Spinal cord (tissue), 10 donors: ENCODE results near the gene AASDH. TPM values are rescaled to one million over a fixed set of nuclear protein-coding genes. Genes with fewer than 3 reads are reported as not detected.

Experiments
- DNase-seq, 6 donors: peaks; one replicate each; pipeline versions ENCODE4 v3.0.0 to v3.0.0-alpha.2; 2013 to 2015; ENCODE audit warnings: low spot score in 6 of 6, low read depth in 4 of 6
- H3K27ac ChIP-seq: one replicate; pipeline ENCODE4 v1.5.1; 2013; ENCODE audit warnings: low read depth, low read length, control low read depth
- H3K27me3 ChIP-seq: one replicate; pipeline ENCODE4 v1.6.1; 2013; ENCODE audit warnings: low read length; ENCODE audit not compliant: control insufficient read depth, insufficient read depth
- H3K36me3 ChIP-seq: one replicate; pipeline ENCODE4 v1.6.1; 2013; ENCODE audit warnings: low read length; ENCODE audit not compliant: control insufficient read depth, insufficient read depth
- H3K4me1 ChIP-seq: one replicate; pipeline ENCODE4 v1.6.1; 2013; ENCODE audit warnings: low read length; ENCODE audit not compliant: control insufficient read depth, insufficient read depth
- H3K4me3 ChIP-seq: one replicate; pipeline ENCODE4 v1.5.1; 2013; ENCODE audit warnings: low read depth, low read length, control low read depth
- H3K9me3 ChIP-seq: one replicate; pipeline ENCODE4 v1.6.1; 2013; ENCODE audit warnings: low read length; ENCODE audit not compliant: control insufficient read depth, insufficient read depth
- WGBS: methylation state at CpG from one replicate; pipeline ENCODE4 v1.1.5; 2013; ENCODE audit warnings: missing lambda C conversion rate; ENCODE audit not compliant: insufficient coverage; 5-methylcytosine and 5-hydroxymethylcytosine counted together
- polyA plus RNA-seq, 2 donors: library from polyadenylated mRNA; unstranded; fragments of 120-200 nt; gene quantifications; one replicate each; pipeline ENCODE4 v1.2.1, GENCODE V29; 2013; ENCODE audit not compliant: insufficient read length in 2 of 2
- total RNA-seq, 2 donors: library from RNA; depleted of rRNA in 1 of 2; stranded (reverse); fragments of 120-200 nt in 1 of 2; fragments of >200 nt in 1 of 2; gene quantifications; one replicate each; pipeline versions ENCODE4 v1.2.3 to v1.2.4, GENCODE V29; 2013 to 2014
- donor health status: healthy.

AASDH gene
- total and polyA plus RNA-seq, 4 donors, result 13.4 to 31.7 (median 19.9) TPM

GRCh38 chr4:56424697-56425514, 37.6 kb upstream of the AASDH start:
- H3K9me3 ChIP-seq, result no peaks in the 10 kb centered on the region
- no peak overlapping the region for H3K27ac ChIP-seq
- no peaks in the 10 kb centered on the region for H3K27me3 ChIP-seq
- H3K4me1 ChIP-seq, result no peaks in the 10 kb centered on the region
- no CpG with 5 or more reads among the region's 5 CpGs for WGBS
- H3K4me3 ChIP-seq, result no peak overlapping the region
- peak in 2 of 6 donors; percentile 54 to 63 for DNase-seq
- no peaks in the 10 kb centered on the region for H3K36me3 ChIP-seq

GRCh38 chr4:56424176-56424575, 36.9 kb upstream of the AASDH start:
- DNase-seq, result no peak
- Histone ChIP-seq H3K4me3 (no peak overlapping the region), H3K9me3 (no peaks in the 10 kb centered on the region), H3K27ac (no peak overlapping the region), H3K27me3 (no peaks in the 10 kb centered on the region), H3K4me1 (no peaks in the 10 kb centered on the region), H3K36me3 (no peaks in the 10 kb centered on the region)
- WGBS, result no CpG with 5 or more reads among the region's 5 CpGs

GRCh38 chr4:56417396-56417795, 30.1 kb upstream of the AASDH start:
- DNase-seq, result no peak
- WGBS, result 100% methylated on average over 2 of the region's 3 CpGs
- Histone ChIP-seq H3K27ac (no peak overlapping the region), H3K4me3 (no peak overlapping the region), H3K36me3 (no peaks in the 10 kb centered on the region), H3K27me3 (no peaks in the 10 kb centered on the region), H3K4me1 (no peaks in the 10 kb centered on the region), H3K9me3 (no peaks in the 10 kb centered on the region)

- Histone ChIP-seq H3K9me3 (no peaks in the 10 kb centered on the region), H3K27ac (no peak overlapping the region), H3K36me3 (no peaks in the 10 kb centered on the region), H3K4me1 (no peaks in the 10 kb centered on the region), H3K4me3 (no peak overlapping the region), H3K27me3 (no peaks in the 10 kb centered on the region)
- WGBS, result no CpG with 5 or more reads among the region's 3 CpGs
- no peak for DNase-seq
Observed at GRCh38 chr4:56416349-56416748, 29.1 kb upstream of the AASDH start.

- Histone ChIP-seq H3K9me3 (no peaks in the 10 kb centered on the region), H3K27ac (no peak overlapping the region), H3K4me1 (no peaks in the 10 kb centered on the region), H3K4me3 (no peak overlapping the region), H3K36me3 (no peaks in the 10 kb centered on the region), H3K27me3 (no peaks in the 10 kb centered on the region)
- DNase-seq, result no peak
- 100% methylated on average over 3 of the region's 4 CpGs for whole genome bisulfite sequencing
Observed at GRCh38 chr4:56414135-56414670, 26.9 kb upstream of the AASDH start.

GRCh38 chr4:56410247-56411062, 23.2 kb upstream of the AASDH start:
- peak; percentile 88 to 98 (median 92) for DNase-seq
- H3K27ac ChIP-seq, result peak overlapping the region; percentile 71
- H3K9me3 ChIP-seq, result no peaks in the 10 kb centered on the region
- no peaks in the 10 kb centered on the region for H3K36me3 ChIP-seq
- WGBS, result no CpG with 5 or more reads among the region's 4 CpGs
- H3K4me1 ChIP-seq, result no peaks in the 10 kb centered on the region
- peak overlapping the region; percentile 38 for H3K4me3 ChIP-seq
- H3K27me3 ChIP-seq, result no peaks in the 10 kb centered on the region

GRCh38 chr4:56409511-56410090, 22.3 kb upstream of the AASDH start:
- Histone ChIP-seq H3K36me3 (no peaks in the 10 kb centered on the region), H3K4me1 (no peaks in the 10 kb centered on the region), H3K27me3 (no peaks in the 10 kb centered on the region), H3K27ac (peak overlapping the region; percentile 71), H3K4me3 (no peak overlapping the region), H3K9me3 (no peaks in the 10 kb centered on the region)
- WGBS, result no CpG with 5 or more reads among the region's 1 CpG
- peak in 1 of 6 donors; percentile 22 for DNase-seq

- H3K36me3 ChIP-seq, result no peaks in the 10 kb centered on the region
- no peaks in the 10 kb centered on the region for H3K4me1 ChIP-seq
- no peak for DNase-seq
- H3K27ac ChIP-seq, result no peak overlapping the region
- H3K27me3 ChIP-seq, result no peaks in the 10 kb centered on the region
- H3K4me3 ChIP-seq, result no peak overlapping the region
- H3K9me3 ChIP-seq, result no peaks in the 10 kb centered on the region
- WGBS, result no CpG with 5 or more reads among the region's 2 CpGs
Observed at GRCh38 chr4:56408978-56409377, 21.7 kb upstream of the AASDH start.

- H3K4me3 ChIP-seq, result no peak overlapping the region
- H3K27ac ChIP-seq, result no peak overlapping the region
- H3K9me3 ChIP-seq, result no peaks in the 10 kb centered on the region
- no peaks in the 10 kb centered on the region for H3K4me1 ChIP-seq
- no peak for DNase-seq
- H3K27me3 ChIP-seq, result no peaks in the 10 kb centered on the region
- H3K36me3 ChIP-seq, result no peaks in the 10 kb centered on the region
- 100% methylated on average over 3 of the region's 4 CpGs for WGBS
Observed at GRCh38 chr4:56406151-56406550, 18.9 kb upstream of the AASDH start.
